T-helper 2 cell (primary cell): ENCODE measurements around the gene ATOH7.
A peak's percentile ranks its signal among the peaks of the same experiment; 100 is the strongest.
"Not testable (repeated sequence)": the region's sequence is repeated elsewhere in the genome, so short reads cannot be mapped to it uniquely, and the experiment has no call there.

Source experiments
- DNase-seq, 5 experiments: peaks; one replicate each; pipeline versions ENCODE4 v3.0.0 to v3.0.0-alpha.2; 2012 to 2022

ATOH7 gene

DNA sequence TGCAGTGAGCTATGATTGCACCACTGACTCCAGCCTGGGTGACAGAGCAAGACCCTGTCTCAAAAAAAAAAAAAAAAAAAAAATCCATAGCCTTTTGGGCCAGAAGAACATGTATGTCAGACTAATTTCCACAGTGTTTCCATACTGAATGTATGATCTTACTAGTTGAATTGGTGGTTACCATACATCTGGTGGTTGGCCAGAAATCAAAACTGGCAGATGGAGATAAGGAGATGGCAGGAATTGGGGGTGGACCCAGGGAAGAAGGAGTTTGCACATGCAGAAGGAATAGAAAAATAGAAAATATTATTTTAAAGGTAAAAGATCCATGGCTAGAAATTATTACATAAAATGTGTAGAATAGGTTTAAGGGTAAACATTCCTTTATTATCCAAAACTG, 3.7 kb upstream of the ATOH7 start:
- DNase-seq = no peak

DNA sequence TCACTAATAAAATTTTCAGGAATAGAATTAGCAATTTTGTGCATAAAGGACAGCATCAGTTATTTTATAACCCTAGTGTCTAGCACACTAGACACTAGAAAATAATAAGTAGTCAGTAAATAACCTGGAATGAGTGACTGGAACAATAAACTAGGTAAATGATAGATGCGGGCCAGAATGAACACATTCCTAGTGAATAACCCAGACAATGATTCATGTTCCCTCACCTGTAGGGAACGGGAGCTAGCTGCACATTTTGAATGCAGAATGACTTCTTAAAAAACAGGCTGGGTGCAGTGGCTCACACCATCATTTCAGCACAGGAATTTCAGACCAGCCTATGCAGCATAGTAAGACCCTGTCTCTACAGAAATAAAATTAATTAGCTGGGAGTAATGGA, 3.2 kb upstream of the ATOH7 start:
- no peak for DNase-seq

DNA sequence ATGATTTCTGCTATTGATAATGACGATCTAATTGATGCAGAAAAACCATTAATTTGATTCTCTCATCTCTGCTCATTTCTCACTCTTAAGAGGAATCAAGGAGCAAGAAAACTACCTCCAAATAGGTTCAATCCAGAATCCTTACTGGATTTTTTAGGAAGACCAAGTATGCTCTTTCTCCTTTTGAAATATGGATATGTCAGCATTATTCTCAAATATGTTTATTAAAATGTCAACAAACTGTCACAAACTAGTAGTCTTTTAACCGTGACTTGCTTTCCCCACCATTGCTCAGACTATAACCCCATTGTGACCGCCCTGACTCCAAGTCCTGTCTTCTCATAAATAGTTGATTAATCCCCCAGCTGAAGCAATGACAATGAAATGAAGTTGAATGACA, 1.1 kb upstream of the ATOH7 start:
- DNase-seq = no peak

DNA sequence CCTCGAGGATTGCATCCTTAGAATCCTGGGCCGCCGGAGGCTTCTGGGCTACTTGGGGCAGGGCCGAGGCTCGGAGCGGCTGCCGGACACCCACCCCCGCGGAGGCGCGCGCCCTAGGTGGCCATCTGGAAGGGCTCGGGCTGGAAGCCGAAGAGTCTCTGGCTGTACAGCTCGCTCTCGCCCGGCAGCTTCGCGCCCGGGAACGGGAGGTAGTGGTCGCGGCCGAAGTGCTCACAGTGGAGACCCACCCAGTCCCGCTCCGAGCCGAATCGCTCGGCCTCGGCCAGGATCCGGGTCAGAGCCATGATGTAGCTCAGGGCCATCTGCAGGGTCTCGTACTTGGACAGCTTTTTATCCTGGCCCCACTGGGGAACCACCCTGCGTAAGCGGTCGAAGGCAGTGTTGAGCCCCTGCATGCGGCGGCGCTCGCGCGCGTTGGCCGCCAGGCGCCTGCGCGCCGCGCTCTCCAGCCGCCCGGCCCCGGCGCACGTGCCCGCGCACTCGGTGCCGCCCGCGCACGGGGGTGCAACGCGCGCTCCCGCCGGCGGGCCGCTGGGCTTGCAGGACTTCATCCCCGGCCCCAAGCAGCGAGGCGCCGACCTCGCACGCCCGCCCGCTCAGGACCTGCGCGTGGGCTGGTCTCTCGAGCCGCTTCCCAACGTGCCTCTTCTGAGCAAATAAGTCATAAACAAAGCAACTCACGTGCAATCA, 652 bp downstream of the ATOH7 start:
- DNase-seq = peak in 1 of 5 experiments; percentile 73

DNA sequence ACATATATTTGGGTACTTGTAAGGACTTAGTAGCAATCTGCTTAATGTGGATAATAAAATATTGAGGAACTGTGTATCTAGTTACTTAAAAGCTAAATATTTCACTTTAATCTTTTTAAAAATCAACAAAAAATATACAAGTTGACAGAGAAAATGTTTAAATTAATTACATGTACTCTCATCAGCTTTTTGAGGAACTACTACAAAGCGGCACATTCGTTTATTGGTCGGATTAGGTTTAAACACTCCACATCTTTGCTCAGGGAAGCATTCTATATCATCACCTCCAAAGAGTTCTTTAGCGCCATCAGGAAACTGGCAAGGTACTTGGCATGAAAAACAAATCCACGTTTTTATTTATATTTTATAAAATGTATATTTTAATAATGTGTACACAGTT, 1.6 kb downstream of the ATOH7 start:
- no peak for DNase-seq

GRCh38 chr10:68224810-68225209, 7.1 kb downstream of the ATOH7 start:
- DNase-seq = no peak

DNA sequence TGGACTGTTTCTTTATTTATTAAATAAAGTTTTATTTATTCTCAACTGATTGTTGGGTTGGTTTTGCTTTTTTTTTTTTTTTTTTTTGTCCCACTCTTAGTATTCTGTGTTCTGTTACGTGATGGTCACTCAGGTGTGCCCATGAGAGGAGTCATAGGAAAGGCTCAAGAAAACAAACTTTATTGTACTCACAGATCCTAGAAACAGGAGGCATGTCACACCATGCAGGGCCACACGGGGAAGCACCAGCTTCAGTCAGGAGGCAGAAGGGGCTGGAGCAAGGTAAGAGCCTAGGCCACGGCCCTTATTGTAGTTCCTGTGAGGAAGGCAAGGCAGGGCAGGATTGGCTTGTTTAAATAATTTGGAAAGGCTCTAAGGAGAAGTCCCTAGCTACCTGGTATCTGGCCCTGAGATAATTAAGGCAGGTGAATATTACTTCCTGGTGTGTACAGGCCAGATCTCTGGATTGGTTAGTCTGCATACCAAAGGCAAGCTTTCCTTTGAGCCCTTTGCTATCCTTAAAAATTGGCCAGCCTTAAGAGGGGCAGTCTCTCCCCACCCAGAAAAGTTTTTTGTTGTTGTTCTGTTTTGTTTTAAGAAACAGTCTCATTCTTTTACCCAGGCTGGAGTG, 8.3 kb downstream of the ATOH7 start:
- DNase-seq = peak in 1 of 5 experiments; percentile 35

DNA sequence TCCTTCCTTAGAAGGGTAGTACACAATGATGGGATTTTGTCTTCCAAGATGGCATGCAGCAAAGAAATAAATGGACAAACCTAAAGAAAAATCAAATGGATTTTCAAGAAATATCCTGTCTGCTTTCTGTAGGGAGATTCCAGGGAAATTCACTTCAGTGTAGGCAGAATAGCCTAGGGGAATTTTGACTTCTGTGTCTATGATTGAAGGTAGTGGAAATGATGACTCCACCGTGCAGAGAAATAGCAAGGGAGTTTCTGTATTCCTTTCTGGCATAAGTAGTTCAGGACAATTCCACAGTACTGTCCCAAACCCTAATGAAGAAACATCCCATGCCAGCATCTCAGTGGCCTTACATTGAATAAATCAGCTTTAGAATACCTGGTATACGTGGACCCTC, 9.5 kb downstream of the ATOH7 start:
- DNase-seq = no peak

DNA sequence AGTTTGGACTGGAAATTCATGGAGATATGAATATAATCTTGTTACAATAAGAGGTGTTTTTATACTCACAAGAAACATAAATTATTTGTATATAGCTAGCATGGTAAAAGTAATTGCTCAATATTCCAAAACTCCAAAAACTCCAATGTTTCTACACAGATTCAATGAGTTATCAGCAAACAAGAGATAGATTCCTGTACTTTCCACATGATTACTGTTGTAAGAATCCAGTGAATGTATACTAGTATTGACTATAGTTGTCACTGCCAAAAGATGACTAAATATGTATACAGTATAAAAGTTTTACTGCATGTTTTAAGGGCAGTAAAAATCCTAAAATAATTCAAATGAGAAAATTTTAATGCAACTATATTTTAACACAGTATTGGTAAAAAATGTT, 10.7 kb downstream of the ATOH7 start:
- no peak for DNase-seq

GRCh38 chr10:68218786-68219185, 13.1 kb downstream of the ATOH7 start:
- DNase-seq = no peak

- peak in 1 of 5 experiments; percentile 37 for DNase-seq
These were observed 19.1 kb downstream of the ATOH7 start for GRCh38 chr10:68212721-68213352.

DNA sequence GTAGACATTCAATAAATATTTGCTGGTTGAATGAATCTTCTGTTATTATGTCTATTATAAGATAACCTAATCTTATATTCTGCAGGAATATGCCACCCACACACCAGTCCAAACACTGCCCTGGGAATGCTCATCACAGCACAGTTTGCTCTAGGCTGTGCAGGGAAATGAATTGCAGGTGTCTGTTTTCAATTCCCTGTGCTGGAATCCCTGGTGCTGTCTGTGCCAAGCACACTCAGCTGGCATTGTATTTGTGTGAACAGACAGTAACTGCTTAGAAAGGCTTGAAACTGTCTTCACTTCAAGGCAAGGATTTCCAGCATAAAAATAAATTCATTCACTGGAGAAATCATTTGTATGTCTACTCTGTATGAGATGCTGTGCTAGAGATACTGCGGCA, 20.2 kb downstream of the ATOH7 start:
- no peak for DNase-seq

GRCh38 chr10:68208424-68209042, 23.4 kb downstream of the ATOH7 start:
- peak in 1 of 5 experiments; percentile 57 for DNase-seq

DNA sequence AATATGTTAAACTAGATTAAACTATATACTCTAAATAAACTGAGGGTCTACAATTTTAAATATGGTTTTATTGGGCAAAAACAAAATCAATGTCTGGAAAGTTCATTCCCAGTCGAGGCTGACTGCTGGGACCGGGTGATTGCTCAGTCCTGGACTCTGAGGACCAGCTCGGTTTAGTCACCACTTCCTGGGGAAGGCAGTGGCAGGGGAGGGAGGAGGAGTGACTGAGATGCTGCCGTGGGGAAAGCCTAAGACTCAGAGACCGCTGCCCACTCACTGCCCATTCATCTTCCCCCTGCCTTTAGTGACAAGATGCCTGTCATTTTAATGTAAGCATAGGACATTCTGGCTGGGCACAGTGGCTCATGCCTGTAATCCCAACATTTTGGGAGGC, 29.0 kb downstream of the ATOH7 start:
- DNase-seq = peak in 1 of 5 experiments; percentile 24

DNA sequence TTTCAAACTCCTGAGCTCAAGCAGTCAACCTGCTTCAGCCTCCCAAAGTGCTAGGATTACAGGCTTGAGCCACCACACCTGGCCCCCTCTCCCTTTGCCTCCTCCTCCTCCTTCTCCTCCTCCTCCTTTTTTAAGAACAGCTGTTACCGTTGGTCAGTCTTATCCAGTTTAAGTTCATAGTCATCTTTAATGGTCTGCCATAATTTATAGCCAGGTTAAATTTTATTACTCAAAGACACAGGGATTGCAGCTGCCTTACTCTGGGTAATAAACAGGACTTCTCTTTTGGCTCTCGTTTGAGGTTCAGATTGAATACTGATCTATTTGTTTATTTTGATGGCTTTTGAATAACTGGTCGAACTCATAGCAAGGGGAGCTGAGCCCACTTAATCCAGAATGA, 35.2 kb downstream of the ATOH7 start:
- no peak for DNase-seq

DNA sequence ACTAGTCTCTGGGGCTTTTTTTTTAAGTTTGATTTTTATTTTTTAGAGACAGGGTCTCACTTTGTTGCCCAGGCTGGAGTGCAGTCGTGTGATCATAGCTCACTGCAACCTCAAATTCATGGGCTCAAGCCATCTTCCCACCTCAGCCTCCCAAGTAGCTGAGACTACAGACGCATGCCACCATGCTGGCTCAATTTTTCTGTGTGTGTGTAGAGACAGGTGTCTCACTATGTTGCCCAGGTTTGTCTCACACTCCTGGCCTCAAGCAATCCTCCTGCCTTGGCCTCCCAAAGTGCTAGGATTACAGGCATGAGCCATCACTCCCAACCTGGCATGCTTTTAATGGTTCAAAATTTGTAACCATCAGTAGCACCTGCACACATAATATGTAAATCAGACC, 36.1 kb downstream of the ATOH7 start:
- not testable (repeated sequence) for DNase-seq

- DNase-seq = no peak
These were observed 37.6 kb downstream of the ATOH7 start for GRCh38 chr10:68194290-68194689.

DNA sequence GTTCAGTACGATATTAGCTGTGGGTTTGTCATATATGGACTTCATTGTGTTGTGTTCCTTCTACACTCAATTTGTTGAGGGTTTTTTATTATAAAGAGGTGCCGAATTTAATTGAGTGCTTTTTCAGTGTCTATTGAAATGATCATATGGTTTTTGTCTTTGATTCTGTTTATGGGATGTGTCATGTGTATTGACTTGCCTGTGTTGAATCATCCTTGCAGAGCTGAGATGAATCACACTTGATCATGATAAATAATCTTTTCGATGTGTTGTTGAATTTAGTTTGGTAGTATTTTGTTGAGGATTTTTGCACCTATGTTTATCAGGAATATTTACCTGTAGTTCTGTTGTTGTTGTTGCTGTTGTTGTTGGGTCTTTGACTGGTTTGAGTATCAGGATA, 39.8 kb downstream of the ATOH7 start:
- peak in 1 of 5 experiments; percentile 26 for DNase-seq

GRCh38 chr10:68188835-68189234, 43.1 kb downstream of the ATOH7 start:
- DNase-seq = no peak

DNA sequence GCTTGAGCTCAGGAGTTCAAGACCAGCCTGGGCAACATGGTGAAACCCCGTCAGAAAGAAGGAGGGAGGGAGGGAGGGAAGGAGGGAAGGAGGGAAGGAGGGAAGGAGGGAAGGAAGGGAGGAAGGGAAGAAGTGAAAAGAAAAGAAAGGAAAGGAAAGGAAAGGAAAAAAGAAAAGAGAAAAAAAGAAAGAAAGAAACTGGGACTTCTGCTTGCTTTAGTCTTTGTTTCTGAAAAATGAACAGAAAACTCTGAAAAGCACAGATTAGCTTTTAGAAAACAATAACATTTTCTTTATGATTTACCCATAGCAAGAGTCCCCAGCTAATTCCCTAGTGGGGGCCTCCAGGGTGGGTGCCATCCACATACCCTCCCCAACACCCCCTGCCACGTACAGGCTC, 46.8 kb downstream of the ATOH7 start:
- no peak for DNase-seq

GRCh38 chr10:68184546-68184945, 47.4 kb downstream of the ATOH7 start:
- DNase-seq = no peak
